OCI-LY1 (cell line): ENCODE results near the gene C1orf87.
"Not testable (repeated sequence)": the region's sequence is repeated elsewhere in the genome, so short reads cannot be mapped to it uniquely, and the experiment has no call there.

Experiments
- H2AFZ ChIP-seq: fragments of 200-600 bp; sonication (generic), shearing (Covaris generic); 2 replicates; pipeline ENCODE4 v1.6.0; 2014; ENCODE audit warnings: antibody characterized with exemption, mild to moderate bottlenecking, low read length
- H3F3A ChIP-seq: fragments of 200-600 bp; sonication (generic), shearing (Covaris generic); 2 replicates; pipeline ENCODE4 v1.6.0; 2014; ENCODE audit warnings: mild to moderate bottlenecking, antibody characterized with exemption, low read length, moderate library complexity; ENCODE audit not compliant: insufficient read depth
- H3K27ac ChIP-seq: fragments of 200-600 bp; sonication (generic); 2 replicates; pipeline ENCODE4 v1.5.1; 2014; ENCODE audit warnings: low read length, mixed run types, mild to moderate bottlenecking, low read depth; ENCODE audit not compliant: poor library complexity, severe bottlenecking
- H3K27me3 ChIP-seq: fragments of 200-600 bp; sonication (generic); 2 replicates; pipeline ENCODE4 v1.6.0; 2014; ENCODE audit warnings: antibody characterized with exemption, mild to moderate bottlenecking, low read length, moderate library complexity; ENCODE audit not compliant: insufficient read depth
- H3K36me3 ChIP-seq: fragments of 200-600 bp; sonication (generic); 2 replicates; pipeline ENCODE4 v1.6.1; 2014; ENCODE audit warnings: mild to moderate bottlenecking, antibody characterized with exemption, low read length, moderate library complexity, mixed read lengths; ENCODE audit not compliant: insufficient read depth
- H3K4me1 ChIP-seq: fragments of 200-600 bp; sonication (generic); 2 replicates; pipeline ENCODE4 v1.5.1; 2014; ENCODE audit warnings: mild to moderate bottlenecking, low read length, moderate library complexity; ENCODE audit not compliant: insufficient read depth, severe bottlenecking
- H3K4me2 ChIP-seq: fragments of 200-600 bp; sonication (generic), shearing (Covaris generic); 2 replicates; pipeline ENCODE4 v1.6.1; 2014; ENCODE audit warnings: low read length
- H3K4me3 ChIP-seq: fragments of 200-600 bp; sonication (generic); 2 replicates; pipeline ENCODE4 v1.5.1; 2014; ENCODE audit warnings: low read length, low read depth, mild to moderate bottlenecking, mixed read lengths; ENCODE audit not compliant: poor library complexity, severe bottlenecking
- H3K79me2 ChIP-seq: fragments of 200-600 bp; shearing (Covaris generic); 2 replicates; pipeline ENCODE4 v1.6.1; 2016; ENCODE audit warnings: mixed run types, low read length, mixed read lengths; ENCODE audit not compliant: insufficient read depth
- H3K9ac ChIP-seq: fragments of 200-600 bp; sonication (generic), shearing (Covaris generic); 2 replicates; pipeline ENCODE4 v1.6.1; 2014; ENCODE audit warnings: mild to moderate bottlenecking, low read length, mixed read lengths
- H3K9me2 ChIP-seq: fragments of 200-600 bp; sonication (generic), shearing (Covaris generic); 2 replicates; pipeline ENCODE4 v1.6.1; 2014; ENCODE audit warnings: low read depth, mild to moderate bottlenecking, low read length, mixed read lengths
- H3K9me3 ChIP-seq: fragments of 200-600 bp; shearing (Covaris generic); 2 replicates; pipeline ENCODE4 v1.6.1; 2014; ENCODE audit warnings: low read length, mixed read lengths
- H4K20me1 ChIP-seq: fragments of 200-600 bp; sonication (generic), shearing (Covaris generic); 2 replicates; pipeline ENCODE4 v1.6.0; 2016; ENCODE audit warnings: mild to moderate bottlenecking, low read length; ENCODE audit not compliant: insufficient read depth
- CTCF ChIP-seq: fragments of 200-600 bp; sonication (generic), shearing (Covaris generic); IDR thresholded peaks from 2 replicates; pipeline ENCODE4 v1.5.1; 2017; ENCODE audit warnings: mild to moderate bottlenecking, antibody characterized with exemption, low read length, moderate library complexity, mixed read lengths
- EZH2 ChIP-seq: fragments of 200-600 bp; sonication (generic), shearing (Covaris generic); IDR thresholded peaks from 2 replicates; pipeline ENCODE4 v1.8.0; 2017; ENCODE audit warnings: borderline replicate concordance, mixed run types, mild to moderate bottlenecking, antibody characterized with exemption, low read length, moderate library complexity, mixed read lengths

C1orf87 gene

GRCh38 chr1:59973719-59974118, 99.9 kb downstream of the C1orf87 start:
- Histone ChIP-seq H2AFZ (no peak overlapping the region), H3K4me3 (no peak overlapping the region), H3K36me3 (no peaks in the 10 kb centered on the region), H3K27me3 (no peaks in the 10 kb centered on the region), H3F3A (no peaks in the 10 kb centered on the region), H3K9ac (no peak overlapping the region), H3K79me2 (no peaks in the 10 kb centered on the region), H3K9me3 (no peaks in the 10 kb centered on the region), H3K27ac (no peak overlapping the region), H3K4me2 (no peak overlapping the region), H3K4me1 (no peaks in the 10 kb centered on the region), H4K20me1 (no peaks in the 10 kb centered on the region), H3K9me2 (no peaks in the 10 kb centered on the region)
- TF ChIP-seq CTCF, result no peak
- TF ChIP-seq EZH2, result no peak

- Histone ChIP-seq H4K20me1 (no peaks in the 10 kb centered on the region), H3K27ac (no peak overlapping the region), H3K27me3 (no peaks in the 10 kb centered on the region), H3K36me3 (no peaks in the 10 kb centered on the region), H3K4me3 (no peak overlapping the region), H3K9me3 (no peaks in the 10 kb centered on the region), H3K79me2 (no peaks in the 10 kb centered on the region), H3K4me2 (no peak overlapping the region), H3K9ac (no peak overlapping the region), H2AFZ (no peak overlapping the region), H3F3A (no peaks in the 10 kb centered on the region), H3K4me1 (no peaks in the 10 kb centered on the region), H3K9me2 (no peaks in the 10 kb centered on the region)
- TF ChIP-seq EZH2 (no peak), CTCF (no peak)
Measured at GRCh38 chr1:59972216-59972927, 101.2 kb downstream of the C1orf87 start.

- H3K27ac ChIP-seq, result no peak overlapping the region
- no peaks in the 10 kb centered on the region for H3K4me1 ChIP-seq
- H3K36me3 ChIP-seq, result no peaks in the 10 kb centered on the region
- H3K9me2 ChIP-seq, result no peaks in the 10 kb centered on the region
- no peak for TF ChIP-seq EZH2
- TF ChIP-seq CTCF, result peak; percentile 89
- H3K79me2 ChIP-seq, result no peaks in the 10 kb centered on the region
- no peak overlapping the region for H3K4me3 ChIP-seq
- H3K9me3 ChIP-seq, result no peaks in the 10 kb centered on the region
- H3K4me2 ChIP-seq, result no peak overlapping the region; the same call in 1 of the 2 replicates
- H3K27me3 ChIP-seq, result no peaks in the 10 kb centered on the region
- H4K20me1 ChIP-seq, result no peaks in the 10 kb centered on the region
- H2AFZ ChIP-seq, result no peak overlapping the region
- no peaks in the 10 kb centered on the region for H3F3A ChIP-seq
- no peak overlapping the region for H3K9ac ChIP-seq
Measured at GRCh38 chr1:59971464-59971911, 102.1 kb downstream of the C1orf87 start.

- H3K9me3 ChIP-seq, H3K4me2 ChIP-seq, H3K9me2 ChIP-seq, H4K20me1 ChIP-seq, H3F3A ChIP-seq, H3K4me1 ChIP-seq, H3K27me3 ChIP-seq, H3K79me2 ChIP-seq, H3K4me3 ChIP-seq, H2AFZ ChIP-seq, H3K27ac ChIP-seq, H3K9ac ChIP-seq, H3K36me3 ChIP-seq: not testable (repeated sequence)
Measured at GRCh38 chr1:59969542-59970175, 103.9 kb downstream of the C1orf87 start.

GRCh38 chr1:59968746-59969145, 104.8 kb downstream of the C1orf87 start:
- not testable (repeated sequence) for H3K4me3 ChIP-seq, H3K27ac ChIP-seq, H3K4me1 ChIP-seq, H3K9me3 ChIP-seq, H3K36me3 ChIP-seq, H2AFZ ChIP-seq, H4K20me1 ChIP-seq, H3K9me2 ChIP-seq, H3K9ac ChIP-seq, H3F3A ChIP-seq, H3K4me2 ChIP-seq, H3K27me3 ChIP-seq, H3K79me2 ChIP-seq
